VCaP (cell line): ENCODE data around the gene PCDHB6.
"Not testable (repeated sequence)": the region's sequence is repeated elsewhere in the genome, so short reads cannot be mapped to it uniquely, and the experiment has no call there.

Experiments used
- H3K27ac ChIP-seq: fragments of 450-650 bp; 2 replicates; pipeline ENCODE4 v1.5.1; 2017
- CTCF ChIP-seq: fragments of 450-650 bp; conservative IDR thresholded peaks from 2 replicates; pipeline ENCODE4 v1.5.1; 2017; ENCODE audit warnings: mild to moderate bottlenecking, moderate library complexity

Gene PCDHB6

DNA sequence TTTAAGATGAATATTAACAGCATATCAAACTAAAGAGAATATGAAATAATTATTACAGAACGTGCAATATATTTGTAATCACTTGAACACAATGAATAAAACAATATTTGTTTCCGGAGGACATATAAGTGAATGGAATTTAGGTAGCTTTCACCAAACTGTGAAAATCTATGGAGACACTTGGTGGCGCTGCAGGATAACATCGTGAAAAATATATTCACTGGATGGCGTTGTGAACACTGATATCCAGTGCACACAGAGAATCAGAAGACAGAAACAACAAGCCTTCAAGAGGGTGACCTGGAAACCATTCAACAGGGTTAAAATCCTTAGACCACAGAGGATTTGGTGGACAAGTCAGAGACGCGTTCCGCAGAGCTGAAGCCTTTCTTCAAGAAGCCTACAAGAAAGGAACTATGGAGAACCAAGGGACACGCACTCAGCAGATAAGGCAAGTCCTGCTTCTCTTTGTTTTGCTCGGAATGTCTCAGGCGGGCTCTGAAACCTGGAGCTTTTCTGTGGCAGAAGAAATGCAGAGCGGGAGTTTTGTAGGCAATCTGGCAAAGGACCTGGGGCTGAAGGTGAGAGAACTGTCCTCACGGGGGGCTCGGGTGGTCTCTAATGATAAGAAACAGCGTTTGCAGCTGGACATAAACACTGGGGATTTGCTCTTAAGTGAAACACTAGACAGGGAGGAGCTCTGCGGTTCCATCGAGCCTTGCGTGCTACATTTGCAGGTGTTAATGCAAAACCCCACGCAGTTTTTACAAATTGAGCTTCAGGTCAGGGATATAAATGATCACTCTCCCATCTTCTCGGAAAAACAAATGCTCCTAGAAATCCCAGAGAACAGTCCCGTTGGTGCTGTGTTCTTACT, 49.7 kb downstream of the PCDHB6 start, which contains the start of gene PCDHB11:
Gene PCDHB11 (plus strand): TSS at position 269 of the 877 bp plus-strand sequence. CDS start 148 bp downstream, at position 417.
- peak; percentile 87 for TF ChIP-seq CTCF
- peak within 1 kb of the TSS; percentile 73 for H3K27ac ChIP-seq

- H3K27ac ChIP-seq: not testable (repeated sequence)
Measured at GRCh38 chr5:141201126-141201525, 51.3 kb downstream of the PCDHB6 start.

GRCh38 chr5:141201646-141202045, 51.8 kb downstream of the PCDHB6 start:
- H3K27ac ChIP-seq: not testable (repeated sequence)
